Right cardiac atrium (tissue), 5 donors: Measurements from ENCODE around the gene EFCAB7. TPM values are rescaled to one million over a fixed set of nuclear protein-coding genes. Genes with fewer than 3 reads are reported as not detected.

Experiments used
- ATAC-seq, 2 donors: fragments of 200-7000 bp; cut with Tn5 transposase; one replicate each; pipeline versions ENCODE4 v1.8.0 to v1.9.1; 2020; ENCODE audit warnings: moderate library complexity in 2 of 2, mild to moderate bottlenecking in 1 of 2
- DNase-seq, 3 donors: peaks; one replicate each; pipeline ENCODE4 v3.0.0-alpha.2; 2020
- H3K27ac ChIP-seq: one replicate; pipeline ENCODE4 v1.5.1; 2013; ENCODE audit warnings: mild to moderate bottlenecking, low read length, control low read depth, moderate library complexity
- H3K27me3 ChIP-seq: one replicate; pipeline ENCODE4 v1.6.1; 2013; ENCODE audit not compliant: control insufficient read depth, insufficient read depth
- H3K4me1 ChIP-seq: one replicate; pipeline ENCODE4 v1.6.1; 2013; ENCODE audit warnings: low read length; ENCODE audit not compliant: control insufficient read depth, insufficient read depth
- H3K4me3 ChIP-seq: one replicate; pipeline ENCODE4 v1.5.1; 2013; ENCODE audit warnings: low read length, control low read depth
- H3K9me3 ChIP-seq: one replicate; pipeline ENCODE4 v1.6.1; 2013; ENCODE audit warnings: low read length; ENCODE audit not compliant: control insufficient read depth
- WGBS: extraction: QIAGEN DNeasy Blood & Tissue Kit; methylation state at CpG from one replicate; pipeline ENCODE4 v1.1.7; 2013; 5-methylcytosine and 5-hydroxymethylcytosine counted together
- intact Hi-C, 4 donors: fragments of 100-400 bp; cut with DNase I; formaldehyde crosslinking; loops; one replicate each; pipeline versions ENCODE4 v1.11.0 to v1.14.0; 2022 to 2023
- polyA plus RNA-seq: library from polyadenylated mRNA; stranded (reverse); fragments of 200-250 nt; gene quantifications from one replicate; pipeline ENCODE4 v1.2.3, GENCODE V29; 2013
- total RNA-seq, 4 donors: library from RNA; stranded (reverse); fragmentation: NEBNext Ultra II Directional; extraction: Animal tissue kit (Norgen Biotek cat#: 25700); gene quantifications; one replicate each; pipeline ENCODE4 v1.2.1, GENCODE V29; 2021
- donor health status: healthy with polysubstance abuse.
- donor health status: DM: no; HTN: yes; CAD: no.
- donor health status: DM: no; HTN: no; CAD: no.
- donor health status: DM: no; HTN: yes; CAD: no; lungs with severe emphysema.
- donor health status: DM: yes; HTN: yes; CAD: no.

The EFCAB7 gene
- total and polyA plus RNA-seq, 5 donors: 6.4 to 16.7 (median 11.0) TPM

DNA sequence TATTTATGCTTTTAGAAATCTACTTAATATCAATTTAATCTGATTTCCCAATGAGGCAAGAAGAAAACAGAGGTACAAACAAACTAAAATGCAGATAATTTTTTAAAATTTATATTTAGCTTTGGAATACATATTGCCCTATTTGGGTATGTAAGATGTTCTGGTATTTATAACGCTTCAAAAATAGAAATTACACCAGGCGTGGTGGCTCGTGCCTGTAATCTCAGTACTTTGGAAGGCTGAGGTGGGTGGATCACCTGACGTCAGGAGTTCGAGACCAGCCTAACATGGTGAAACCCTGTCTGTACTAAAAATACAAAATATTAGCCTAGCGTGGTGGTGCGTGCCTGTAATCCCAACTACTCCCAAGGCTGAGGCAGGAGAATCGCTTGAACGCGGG lies 13.6 kb upstream of the EFCAB7 start:
- Histone ChIP-seq H3K27me3 (no peaks in the 10 kb centered on the region), H3K27ac (peak overlapping the region; percentile 72), H3K4me3 (no peak overlapping the region), H3K4me1 (no peaks in the 10 kb centered on the region), H3K9me3 (no peaks in the 10 kb centered on the region)
- DNase-seq (no peak), ATAC-seq (no peak)
- 80% methylated on average over 10 of the region's 10 CpGs for WGBS
- intact Hi-C loops: no loop called here

DNA sequence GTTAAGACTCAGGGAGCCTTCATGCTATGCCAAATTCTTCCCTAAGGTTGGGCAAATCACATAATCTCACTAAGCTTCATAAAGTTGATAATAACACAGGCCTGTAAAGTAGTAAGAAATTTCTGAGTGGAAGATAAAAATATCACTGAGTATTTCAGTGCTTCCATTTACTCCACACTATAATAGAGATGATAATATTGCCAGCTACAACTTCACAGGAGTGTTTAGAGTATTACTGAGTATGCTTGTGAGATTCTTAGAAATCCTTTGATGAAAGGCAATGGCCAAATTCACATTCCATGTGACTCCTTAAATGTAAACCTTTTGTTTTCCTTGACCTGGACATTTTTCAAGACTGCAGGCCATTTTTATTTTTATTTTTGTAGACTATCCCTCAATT lies 10.7 kb upstream of the EFCAB7 start:
- Histone ChIP-seq H3K4me1 (no peaks in the 10 kb centered on the region), H3K27me3 (no peaks in the 10 kb centered on the region), H3K4me3 (no peak overlapping the region), H3K27ac (no peak overlapping the region), H3K9me3 (no peaks in the 10 kb centered on the region)
- no peak for DNase-seq
- ATAC-seq: no peak
- intact Hi-C loops: no loop called here

DNA sequence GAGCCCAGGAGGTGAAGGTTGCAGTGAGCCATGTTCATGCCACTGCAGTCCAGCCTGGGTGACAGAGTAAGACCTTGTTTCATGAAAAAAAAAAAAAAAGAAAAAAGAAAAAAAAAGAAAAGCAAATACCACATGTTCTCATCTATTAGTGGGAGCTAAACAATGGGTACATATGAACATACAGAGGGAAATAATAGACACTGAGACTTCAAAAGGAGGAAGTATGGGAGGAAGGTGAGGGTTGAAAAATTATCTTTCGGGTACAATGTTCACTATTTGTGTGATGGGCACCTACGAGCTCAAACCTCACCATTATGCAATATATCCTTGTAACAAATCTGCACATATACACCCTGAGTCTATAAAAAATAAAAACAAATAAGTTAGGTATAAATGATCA lies 6.7 kb upstream of the EFCAB7 start:
- no peak overlapping the region for H3K27ac ChIP-seq
- no peaks in the 10 kb centered on the region for H3K27me3 ChIP-seq
- WGBS: 83% methylated on average over 2 of the region's 2 CpGs
- ATAC-seq: no peak
- H3K9me3 ChIP-seq: no peaks in the 10 kb centered on the region
- no peaks in the 10 kb centered on the region for H3K4me1 ChIP-seq
- intact Hi-C loops: no loop called here
- no peak overlapping the region for H3K4me3 ChIP-seq
- DNase-seq: no peak

DNA sequence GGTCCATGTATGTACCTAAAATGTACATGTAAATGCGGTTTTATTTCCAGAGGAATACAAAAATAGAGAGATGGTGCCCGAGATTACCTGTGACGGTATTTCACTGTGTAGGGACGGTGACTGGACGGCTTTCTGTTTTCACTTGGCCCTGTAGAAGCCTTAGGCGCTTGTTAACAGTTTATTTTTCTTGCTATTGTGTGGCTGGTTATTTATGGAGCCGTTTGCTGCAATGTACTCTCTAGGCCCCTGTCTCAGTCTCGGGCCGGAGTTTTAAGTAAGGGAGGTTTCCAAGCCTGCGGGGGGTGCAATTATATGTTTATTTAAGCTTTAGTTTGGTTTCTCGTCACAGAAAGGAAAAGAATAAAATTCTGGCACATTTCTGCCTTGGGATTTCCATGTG lies 413 bp downstream of the EFCAB7 start:
- ATAC-seq: peak; percentile 60 to 61
- intact Hi-C loops: no loop called here

DNA sequence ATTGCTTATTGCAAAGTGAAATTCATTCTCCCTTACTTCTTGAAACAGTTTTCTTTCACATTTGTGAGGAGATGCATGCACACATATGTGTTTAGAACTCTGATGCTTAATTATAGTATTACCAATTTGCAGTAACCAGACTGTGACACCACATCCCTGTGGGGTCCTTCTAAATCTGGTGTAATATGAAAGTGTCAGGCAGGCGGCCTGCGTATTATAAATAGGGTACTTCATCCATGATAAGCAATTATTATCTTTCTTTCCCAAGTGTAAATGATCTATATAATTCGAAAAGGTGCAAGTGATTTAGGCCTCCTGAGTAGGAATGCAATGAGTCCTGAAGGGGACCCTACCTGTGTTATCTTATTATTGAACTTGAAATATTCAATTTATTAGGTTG lies 876 bp downstream of the EFCAB7 start:
- 42% methylated on average over 3 of the region's 3 CpGs for WGBS
- DNase-seq: no peak

More for the DNA sequence above, 413 bp downstream of the EFCAB7 start:
- Histone ChIP-seq H3K9me3 (no peaks in the 10 kb centered on the region), H3K4me1 (no peaks in the 10 kb centered on the region), H3K27ac (peak overlapping the region; percentile 91), H3K4me3 (peak overlapping the region; percentile 95), H3K27me3 (no peaks in the 10 kb centered on the region)
- WGBS: under 1% methylated on average over 11 of the region's 11 CpGs
- no peak for DNase-seq

DNA sequence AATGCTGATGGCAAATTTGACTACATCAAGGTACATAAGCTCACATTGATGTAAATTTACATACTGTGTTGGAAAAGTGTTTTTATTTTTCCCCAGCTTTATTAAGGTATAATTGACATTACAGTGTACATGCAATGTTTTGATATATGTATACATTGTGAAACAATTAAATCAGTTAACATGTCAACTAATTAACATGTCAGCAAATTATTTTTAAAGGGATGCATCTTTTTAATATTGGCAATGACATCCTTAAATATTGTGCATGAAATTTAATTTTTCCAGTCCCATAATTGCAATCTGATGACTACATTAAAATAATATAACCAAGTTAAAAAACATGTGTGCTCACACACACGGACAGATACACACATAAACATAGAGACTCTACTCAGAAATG lies 9.4 kb downstream of the EFCAB7 start:
- Histone ChIP-seq H3K9me3 (no peaks in the 10 kb centered on the region), H3K27ac (no peak overlapping the region), H3K4me1 (no peaks in the 10 kb centered on the region), H3K4me3 (no peak overlapping the region), H3K27me3 (no peaks in the 10 kb centered on the region)
- no peak for DNase-seq
- intact Hi-C loops: no loop called here
- ATAC-seq: no peak
- WGBS: 91% methylated on average over 1 of the region's 1 CpG

More for the DNA sequence above, 876 bp downstream of the EFCAB7 start:
- Histone ChIP-seq H3K4me3 (peak overlapping the region; percentile 95), H3K9me3 (no peaks in the 10 kb centered on the region), H3K27ac (no peak overlapping the region), H3K4me1 (no peaks in the 10 kb centered on the region), H3K27me3 (no peaks in the 10 kb centered on the region)
- intact Hi-C loops: no loop called here
- no peak for ATAC-seq

DNA sequence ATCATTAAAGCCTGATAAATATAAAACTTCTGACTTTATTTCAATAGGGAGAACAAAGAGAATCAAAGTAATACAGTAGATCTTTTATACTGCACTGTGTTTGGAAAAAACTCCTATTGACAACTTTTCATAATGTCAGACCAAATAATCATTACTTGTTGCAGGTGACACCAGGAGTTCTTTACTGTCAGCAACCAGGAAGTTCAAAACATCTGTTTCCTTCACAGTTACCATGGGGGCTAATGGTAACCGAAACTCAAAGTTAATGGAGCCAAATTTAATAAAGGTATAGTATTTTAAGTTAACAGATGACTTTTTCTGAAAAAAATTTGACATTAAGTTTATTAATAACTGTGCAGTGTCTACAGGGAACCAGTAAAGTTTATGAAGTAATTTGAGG lies 10.6 kb downstream of the EFCAB7 start:
- intact Hi-C loops: no loop called here
- ATAC-seq (no peak), DNase-seq (no peak)
- H3K27ac ChIP-seq: no peak overlapping the region
- H3K4me3 ChIP-seq: no peak overlapping the region
- H3K27me3 ChIP-seq: no peaks in the 10 kb centered on the region
- no peaks in the 10 kb centered on the region for H3K4me1 ChIP-seq
- no peaks in the 10 kb centered on the region for H3K9me3 ChIP-seq
- WGBS: 81% methylated on average over 1 of the region's 1 CpG

DNA sequence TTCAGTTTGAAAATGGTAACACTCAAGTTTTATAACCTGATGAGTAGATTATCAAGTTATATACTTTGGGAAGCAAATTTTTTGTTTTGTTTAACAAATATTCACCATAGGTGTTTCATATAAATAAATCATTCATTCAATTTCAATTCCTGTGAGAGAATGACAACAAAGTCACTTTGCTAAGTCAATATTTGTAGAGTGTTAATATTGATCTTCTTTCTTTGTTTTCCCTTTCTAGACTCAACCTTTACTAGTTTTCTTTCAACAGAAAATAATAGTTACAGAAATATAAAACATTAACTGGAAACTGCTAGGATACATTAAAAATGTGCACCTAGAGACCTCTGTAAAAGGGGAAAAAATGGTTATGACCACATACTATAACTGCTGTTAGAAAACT lies 11.1 kb downstream of the EFCAB7 start:
- H3K27me3 ChIP-seq: no peaks in the 10 kb centered on the region
- intact Hi-C loops: no loop called here
- ATAC-seq: no peak

DNA sequence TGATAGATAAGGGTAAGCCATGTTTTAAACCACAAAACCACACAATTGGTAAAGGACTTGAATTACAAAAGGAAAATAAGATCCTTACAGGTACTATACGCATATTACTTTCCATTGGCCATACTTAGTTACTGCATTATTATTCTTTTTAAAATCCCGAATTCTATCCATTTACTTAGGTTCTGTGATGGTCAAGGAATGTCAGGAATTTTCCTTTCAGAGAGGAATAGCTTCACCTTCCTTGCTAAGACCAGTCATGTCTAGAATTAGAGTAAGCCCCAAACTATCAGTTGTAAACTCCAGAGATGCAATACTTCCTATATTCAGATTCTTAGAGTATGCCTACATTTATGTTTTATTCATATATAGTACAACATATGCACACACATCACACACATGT lies 13.7 kb downstream of the EFCAB7 start:
- intact Hi-C loops: no loop called here
- WGBS: 67% methylated on average over 2 of the region's 2 CpGs

More for the DNA sequence above, 11.1 kb downstream of the EFCAB7 start:
- no peaks in the 10 kb centered on the region for H3K4me1 ChIP-seq
- H3K4me3 ChIP-seq: no peak overlapping the region
- H3K27ac ChIP-seq: no peak overlapping the region
- H3K9me3 ChIP-seq: no peaks in the 10 kb centered on the region
- no peak for DNase-seq

DNA sequence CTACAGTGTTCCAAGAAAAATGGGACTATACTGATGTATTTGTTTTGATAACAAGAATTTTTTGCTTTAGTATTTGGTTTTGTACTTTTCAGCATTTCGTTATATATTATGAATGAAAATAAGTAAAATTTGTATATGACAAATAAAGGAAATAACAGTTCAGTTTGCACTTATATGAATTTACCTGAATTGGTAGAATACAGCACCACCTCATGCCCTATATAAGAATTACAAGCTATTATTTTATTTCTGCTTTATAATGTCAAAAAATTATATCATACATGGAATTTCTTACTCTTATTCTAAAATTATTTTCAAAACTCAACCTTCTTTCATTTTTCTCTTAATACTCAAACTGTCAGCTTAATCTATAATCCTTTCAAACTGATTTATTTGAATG lies 14.6 kb downstream of the EFCAB7 start:
- H3K4me3 ChIP-seq: no peak overlapping the region
- no peaks in the 10 kb centered on the region for H3K4me1 ChIP-seq
- DNase-seq (no peak), ATAC-seq (no peak)
- no peaks in the 10 kb centered on the region for H3K9me3 ChIP-seq
- intact Hi-C loops: no loop called here
- no peaks in the 10 kb centered on the region for H3K27me3 ChIP-seq
- WGBS: 63% methylated on average over 1 of the region's 1 CpG
- no peak overlapping the region for H3K27ac ChIP-seq

More for the DNA sequence above, 13.7 kb downstream of the EFCAB7 start:
- H3K27ac ChIP-seq: no peak overlapping the region
- H3K9me3 ChIP-seq: no peaks in the 10 kb centered on the region
- H3K4me3 ChIP-seq: no peak overlapping the region
- no peak for DNase-seq
- no peaks in the 10 kb centered on the region for H3K4me1 ChIP-seq
- no peaks in the 10 kb centered on the region for H3K27me3 ChIP-seq
- ATAC-seq: no peak

DNA sequence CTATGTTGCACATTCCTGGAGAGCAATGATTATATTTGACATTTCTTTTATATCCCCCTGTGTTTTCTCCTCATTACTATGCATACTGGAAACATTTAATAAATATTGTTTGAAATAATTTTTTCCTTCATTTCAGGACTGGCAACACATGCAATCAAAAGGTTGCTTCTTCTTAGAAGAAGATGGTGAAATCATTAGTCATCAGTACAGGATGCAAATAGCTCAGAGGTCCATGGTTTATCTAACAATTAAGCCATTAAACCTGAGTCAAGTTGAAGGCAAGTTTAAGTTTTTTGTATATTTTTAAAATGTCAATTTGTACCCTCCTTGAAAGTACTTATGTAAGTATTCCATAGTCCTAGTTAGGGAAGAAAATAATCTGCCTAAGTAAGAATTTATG lies 22.5 kb downstream of the EFCAB7 start:
- H3K27me3 ChIP-seq: no peaks in the 10 kb centered on the region
- DNase-seq (no peak), ATAC-seq (no peak)
- H3K4me3 ChIP-seq: no peak overlapping the region
- no peak overlapping the region for H3K27ac ChIP-seq
- intact Hi-C loops: no loop called here
- H3K9me3 ChIP-seq: no peaks in the 10 kb centered on the region
- H3K4me1 ChIP-seq: no peaks in the 10 kb centered on the region

DNA sequence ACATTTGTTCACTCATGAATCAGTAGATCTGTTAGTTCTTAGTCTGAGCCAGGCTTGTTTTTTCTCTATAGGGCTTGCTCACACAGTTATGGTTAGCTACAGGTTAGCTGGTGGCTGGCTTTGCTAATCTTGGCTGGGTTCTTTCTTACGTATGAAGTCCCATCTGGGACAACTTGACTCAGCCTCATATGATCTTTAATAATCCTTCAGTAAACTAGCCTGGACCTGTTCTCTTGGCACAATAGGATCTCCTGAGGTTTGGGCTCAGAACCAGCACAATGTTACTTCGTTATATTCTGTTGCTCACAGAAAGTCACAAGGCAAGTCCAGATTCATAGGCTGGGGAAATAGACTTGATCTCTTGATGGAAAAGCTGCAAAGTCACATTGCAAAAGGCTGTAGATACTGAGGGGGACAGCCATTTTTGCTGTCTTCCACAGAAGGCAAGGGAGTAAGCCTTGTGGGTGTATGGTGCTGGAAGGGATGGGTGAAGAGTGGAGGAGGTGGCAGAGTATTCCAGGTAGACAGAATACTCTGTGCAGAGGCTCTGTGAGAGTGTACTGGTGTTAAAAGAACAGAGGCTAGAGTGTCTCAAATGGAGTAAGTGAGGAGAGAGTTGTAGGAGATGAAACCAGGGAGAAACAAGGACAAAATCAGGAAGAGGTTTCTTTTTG lies 24.4 kb downstream of the EFCAB7 start:
- no peaks in the 10 kb centered on the region for H3K4me1 ChIP-seq
- no peak overlapping the region for H3K27ac ChIP-seq
- ATAC-seq: no peak
- DNase-seq: no peak
- no peaks in the 10 kb centered on the region for H3K27me3 ChIP-seq
- intact Hi-C loops: no loop called here
- no peaks in the 10 kb centered on the region for H3K9me3 ChIP-seq
- 83% methylated on average over 2 of the region's 2 CpGs for WGBS
- no peak overlapping the region for H3K4me3 ChIP-seq
